Muscle of leg (tissue), 11 donors: ENCODE data around the gene ARHGDIA. TPM values are rescaled to one million over a fixed set of nuclear protein-coding genes. Genes with fewer than 3 reads are reported as not detected.

Experiments used
- DNase-seq: peaks from one replicate; pipeline ENCODE4 v3.0.0; 2013
- H3K27ac ChIP-seq: one replicate; pipeline ENCODE4 v1.5.1; 2013; ENCODE audit warnings: mild to moderate bottlenecking, low read length, control low read depth
- H3K27me3 ChIP-seq: one replicate; pipeline ENCODE4 v1.6.1; 2013; ENCODE audit warnings: low read length; ENCODE audit not compliant: control insufficient read depth, insufficient read depth
- H3K36me3 ChIP-seq: one replicate; pipeline ENCODE4 v1.6.1; 2013; ENCODE audit warnings: low read length; ENCODE audit not compliant: control insufficient read depth, insufficient read depth
- H3K4me1 ChIP-seq: one replicate; pipeline ENCODE4 v1.6.1; 2013; ENCODE audit warnings: low read length; ENCODE audit not compliant: control insufficient read depth, insufficient read depth
- H3K4me3 ChIP-seq: one replicate; pipeline ENCODE4 v1.5.1; 2013; ENCODE audit warnings: low read length, control low read depth
- H3K9me3 ChIP-seq: replicated peaks from 2 replicates; pipeline ENCODE4 v1.6.1; 2013; ENCODE audit warnings: low read depth, low read length; ENCODE audit not compliant: control insufficient read depth
- WGBS: methylation state at CpG from one replicate; pipeline ENCODE4 v1.1.5; 2013; ENCODE audit warnings: missing lambda C conversion rate; ENCODE audit not compliant: insufficient coverage; 5-methylcytosine and 5-hydroxymethylcytosine counted together
- polyA plus RNA-seq, 8 donors: library from polyadenylated mRNA; unstranded; fragments of 120-200 nt; gene quantifications; one replicate each; pipeline versions ENCODE4 v1.2.1 to v1.2.3, GENCODE V29; 2013; ENCODE audit warnings: inconsistent platforms in 1 of 8, low replicate concordance in 1 of 8; ENCODE audit not compliant: insufficient read length in 8 of 8, insufficient read depth in 1 of 8
- total RNA-seq: library from RNA; stranded (reverse); fragments of 120-200 nt; gene quantifications from one replicate; pipeline ENCODE4 v1.2.4, GENCODE V29; 2013

ARHGDIA gene
- total and polyA plus RNA-seq, 9 donors: 86.0 to 236 (median 189) TPM

- H3K36me3 ChIP-seq: peaks cover 72% of the 10 kb centered on the region
Measured at GRCh38 chr17:81889602-81890001, 18.5 kb upstream of the ARHGDIA start.

GRCh38 chr17:81888988-81889595 lies 18.0 kb upstream of the ARHGDIA start:
- Histone ChIP-seq H3K27ac (no peak overlapping the region), H3K9me3 (no peaks in the 10 kb centered on the region), H3K27me3 (no peaks in the 10 kb centered on the region), H3K36me3 (peaks cover 72% of the 10 kb centered on the region), H3K4me3 (no peak overlapping the region), H3K4me1 (peaks cover 46% of the 10 kb centered on the region)
- 93% methylated on average over 13 of the region's 16 CpGs for whole genome bisulfite sequencing
- no peak for DNase-seq

More at GRCh38 chr17:81889602-81890001, 18.5 kb upstream of the ARHGDIA start:
- no peaks in the 10 kb centered on the region for H3K27me3 ChIP-seq
- peaks cover 42% of the 10 kb centered on the region for H3K4me1 ChIP-seq
- H3K27ac ChIP-seq: no peak overlapping the region
- no peak for DNase-seq
- H3K4me3 ChIP-seq: no peak overlapping the region
- 85% methylated on average over 5 of the region's 9 CpGs for WGBS
- no peaks in the 10 kb centered on the region for H3K9me3 ChIP-seq

- peaks cover 69% of the 10 kb centered on the region for H3K36me3 ChIP-seq
- no peaks in the 10 kb centered on the region for H3K9me3 ChIP-seq
- WGBS: 88% methylated on average over 28 of the region's 44 CpGs
- H3K4me3 ChIP-seq: no peak overlapping the region
- H3K4me1 ChIP-seq: peaks cover 46% of the 10 kb centered on the region
- DNase-seq: no peak
- H3K27ac ChIP-seq: no peak overlapping the region
- no peaks in the 10 kb centered on the region for H3K27me3 ChIP-seq
Measured at GRCh38 chr17:81888105-81888987, 17.2 kb upstream of the ARHGDIA start.

GRCh38 chr17:81885869-81886548 lies 14.9 kb upstream of the ARHGDIA start:
- peak overlapping the region; percentile 87 for H3K27ac ChIP-seq
- no peak overlapping the region for H3K4me3 ChIP-seq
- DNase-seq: peak; percentile 42
- WGBS: 80% methylated on average over 11 of the region's 11 CpGs
- no peaks in the 10 kb centered on the region for H3K9me3 ChIP-seq
- peaks cover 78% of the 10 kb centered on the region for H3K36me3 ChIP-seq
- peaks cover 39% of the 10 kb centered on the region for H3K4me1 ChIP-seq
- H3K27me3 ChIP-seq: no peaks in the 10 kb centered on the region

- H3K27ac ChIP-seq: peak overlapping the region; percentile 87
Measured at GRCh38 chr17:81885454-81885853, 14.3 kb upstream of the ARHGDIA start.

GRCh38 chr17:81884968-81885367 lies 13.8 kb upstream of the ARHGDIA start:
- H3K4me1 ChIP-seq: peaks cover 30% of the 10 kb centered on the region
- DNase-seq: no peak
- no peaks in the 10 kb centered on the region for H3K27me3 ChIP-seq
- H3K4me3 ChIP-seq: no peak overlapping the region
- WGBS: 88% methylated on average over 5 of the region's 5 CpGs
- peaks cover 72% of the 10 kb centered on the region for H3K36me3 ChIP-seq
- H3K9me3 ChIP-seq: no peaks in the 10 kb centered on the region
- peak overlapping the region; percentile 87 for H3K27ac ChIP-seq

More at GRCh38 chr17:81885454-81885853, 14.3 kb upstream of the ARHGDIA start:
- peak; percentile 45 for DNase-seq
- Histone ChIP-seq H3K4me3 (no peak overlapping the region), H3K27me3 (no peaks in the 10 kb centered on the region), H3K4me1 (peaks cover 35% of the 10 kb centered on the region), H3K9me3 (no peaks in the 10 kb centered on the region), H3K36me3 (peaks cover 77% of the 10 kb centered on the region)
- WGBS: 82% methylated on average over 10 of the region's 10 CpGs

- H3K4me3 ChIP-seq: no peak overlapping the region
- no peaks in the 10 kb centered on the region for H3K27me3 ChIP-seq
- no peaks in the 10 kb centered on the region for H3K9me3 ChIP-seq
- no peak for DNase-seq
- 56% methylated on average over 11 of the region's 11 CpGs for WGBS
- H3K36me3 ChIP-seq: peaks cover 71% of the 10 kb centered on the region
- H3K4me1 ChIP-seq: peaks cover 26% of the 10 kb centered on the region
- peak overlapping the region; percentile 87 for H3K27ac ChIP-seq
Measured at GRCh38 chr17:81884520-81884919, 13.4 kb upstream of the ARHGDIA start.

GRCh38 chr17:81879121-81879520 lies 8.0 kb upstream of the ARHGDIA start:
- no peak for DNase-seq
- no CpG with 5 or more reads among the region's 5 CpGs for WGBS
- no peaks in the 10 kb centered on the region for H3K9me3 ChIP-seq
- no peaks in the 10 kb centered on the region for H3K4me1 ChIP-seq
- H3K27me3 ChIP-seq: no peaks in the 10 kb centered on the region
- H3K27ac ChIP-seq: no peak overlapping the region
- no peak overlapping the region for H3K4me3 ChIP-seq
- H3K36me3 ChIP-seq: peaks cover 26% of the 10 kb centered on the region

- Histone ChIP-seq H3K36me3 (peaks cover 22% of the 10 kb centered on the region), H3K9me3 (no peaks in the 10 kb centered on the region), H3K4me3 (no peak overlapping the region), H3K27me3 (no peaks in the 10 kb centered on the region), H3K4me1 (no peaks in the 10 kb centered on the region), H3K27ac (no peak overlapping the region)
- DNase-seq: no peak
- WGBS: 80% methylated on average over 1 of the region's 3 CpGs
Measured at GRCh38 chr17:81878294-81878693, 7.2 kb upstream of the ARHGDIA start.

GRCh38 chr17:81877569-81877968 lies 6.4 kb upstream of the ARHGDIA start:
- Histone ChIP-seq H3K4me1 (peaks cover 5% of the 10 kb centered on the region), H3K9me3 (no peaks in the 10 kb centered on the region), H3K4me3 (no peak overlapping the region), H3K36me3 (peaks cover 18% of the 10 kb centered on the region), H3K27ac (no peak overlapping the region), H3K27me3 (no peaks in the 10 kb centered on the region)
- WGBS: 96% methylated on average over 3 of the region's 5 CpGs
- no peak for DNase-seq
